Measurements from ENCODE around the gene MORN2.

The MORN2 gene

DNA sequence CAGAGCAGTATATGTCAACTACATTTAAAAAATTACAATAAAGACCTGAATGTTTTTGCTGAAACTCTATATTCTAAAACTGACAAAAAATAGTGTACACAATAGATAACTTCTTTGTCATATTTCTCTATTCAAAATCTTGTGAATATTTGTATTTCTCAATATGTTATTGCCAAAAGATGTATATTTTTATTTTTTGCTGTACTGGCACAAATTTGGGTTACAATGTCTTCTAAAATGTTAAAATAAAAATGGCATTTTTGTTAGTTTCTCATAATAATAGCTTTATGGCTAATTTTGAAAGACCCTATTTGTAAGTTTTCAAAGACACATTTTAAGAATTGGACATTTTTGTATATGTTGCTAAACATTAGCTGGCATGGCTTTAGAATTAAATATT is 13.3 kb downstream of the MORN2 start:
- DNase-seq (ENCODE audit: extremely low read depth in 1 of 2, low read depth in 1 of 2), result no peak

DNA sequence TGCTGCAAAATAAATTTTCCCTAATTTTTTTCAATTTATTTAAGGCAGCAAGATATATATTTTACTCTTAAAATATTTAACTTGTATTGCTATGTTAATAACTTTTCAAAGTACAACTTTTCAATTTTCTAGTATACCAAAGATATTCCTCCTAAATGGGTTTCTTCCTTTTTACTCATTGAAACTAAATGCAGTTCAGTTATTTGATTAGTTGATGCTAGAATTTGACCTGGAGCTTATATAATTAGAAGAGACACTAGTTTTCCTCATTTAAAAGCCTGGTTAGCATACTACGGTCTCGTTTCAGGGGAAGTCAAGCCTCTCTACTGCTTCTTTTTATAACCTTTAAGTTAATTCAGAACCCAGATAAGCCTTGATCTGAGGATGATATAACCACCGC is 13.8 kb downstream of the MORN2 start, which contains the start of gene ARHGEF33:
TSS of gene ARHGEF33 (plus strand) at position 301 of the 400 bp plus-strand sequence. CDS start 29,573 bp downstream, outside the sequence.
- DNase-seq (ENCODE audit: extremely low read depth in 1 of 2, low read depth in 1 of 2), result no peak

DNA sequence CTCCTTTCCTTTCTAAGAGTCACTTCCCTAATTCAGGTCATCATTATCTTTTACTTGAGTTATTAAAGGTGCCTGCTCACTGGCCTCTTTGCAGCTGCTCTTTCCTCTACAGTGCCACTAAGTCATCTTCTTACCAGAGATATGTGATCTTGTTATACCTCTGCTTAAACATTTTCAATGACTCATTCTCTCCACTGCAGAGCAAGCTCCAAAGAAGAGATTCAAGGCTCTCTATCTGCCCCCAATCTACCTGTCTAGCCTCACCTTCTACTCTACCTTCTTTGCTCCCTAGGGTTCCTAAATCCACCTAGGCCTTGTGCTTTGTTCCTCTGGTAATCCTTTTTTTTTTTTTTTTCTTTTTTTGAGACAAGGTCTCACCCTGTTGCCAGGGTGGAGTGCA is 17.0 kb downstream of the MORN2 start:
- DNase-seq (ENCODE audit: extremely low read depth in 1 of 2, low read depth in 1 of 2), result no peak

DNA sequence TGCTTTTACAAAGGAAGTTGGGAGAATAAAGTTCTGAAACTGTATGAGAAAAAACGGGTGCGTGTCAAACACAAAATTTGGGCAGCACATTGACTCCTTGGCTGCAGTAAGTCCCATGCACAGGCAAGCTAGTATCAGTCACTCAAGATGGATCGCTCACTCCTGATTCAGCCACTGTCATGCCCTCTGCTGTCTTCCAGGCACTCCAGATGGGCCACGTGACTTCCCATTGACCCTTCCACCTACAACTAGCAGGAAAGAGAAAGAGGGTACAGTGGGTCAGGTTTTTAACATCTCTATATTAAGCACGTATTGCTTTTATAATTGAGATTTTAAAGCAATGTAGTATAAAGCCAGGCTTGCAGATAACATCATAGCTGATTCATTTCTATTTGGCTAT is 22.5 kb downstream of the MORN2 start:
- DNase-seq (ENCODE audit: extremely low read depth in 1 of 2, low read depth in 1 of 2), result no peak

DNA sequence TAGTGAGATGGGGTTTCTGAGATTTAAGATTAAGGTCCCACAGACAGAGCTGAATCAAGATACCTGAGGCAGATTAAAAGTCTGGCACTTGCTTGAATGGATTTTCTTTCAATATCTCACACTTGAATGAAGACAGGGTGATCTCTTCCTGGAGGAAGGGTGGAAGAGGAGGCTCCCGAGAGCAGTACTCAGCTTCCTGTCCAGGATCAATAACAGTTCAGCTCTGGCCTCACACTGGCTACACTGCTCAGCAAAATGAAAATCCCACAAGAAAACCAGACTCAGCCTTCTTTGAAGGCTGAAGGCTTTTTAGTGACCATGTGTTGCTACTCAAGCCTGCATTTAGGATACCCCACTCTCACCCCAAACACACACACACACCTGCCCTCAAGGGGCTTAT is 24.9 kb downstream of the MORN2 start:
- DNase-seq (ENCODE audit: extremely low read depth in 1 of 2, low read depth in 1 of 2), result no peak

DNA sequence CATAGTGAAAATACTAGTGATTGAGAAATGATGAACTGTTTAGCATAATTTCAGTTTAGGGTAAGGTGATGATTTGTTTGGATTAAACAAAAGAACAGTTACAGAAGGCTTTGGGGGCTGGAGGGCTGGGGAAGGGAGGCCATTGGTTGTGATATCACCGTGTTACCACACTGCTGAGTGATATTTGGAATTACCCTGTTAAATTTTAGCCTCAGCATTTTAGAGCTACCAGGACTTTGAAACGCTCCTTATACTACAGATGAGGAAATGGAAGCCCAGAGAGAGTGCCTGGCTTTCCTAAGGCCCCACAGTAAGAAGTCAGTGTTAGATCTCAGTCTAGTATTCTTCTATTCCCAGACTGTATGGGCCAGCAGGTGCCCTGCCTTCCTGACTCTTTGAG is 29.5 kb downstream of the MORN2 start:
- DNase-seq (ENCODE audit: extremely low read depth in 1 of 2, low read depth in 1 of 2), result no peak

DNA sequence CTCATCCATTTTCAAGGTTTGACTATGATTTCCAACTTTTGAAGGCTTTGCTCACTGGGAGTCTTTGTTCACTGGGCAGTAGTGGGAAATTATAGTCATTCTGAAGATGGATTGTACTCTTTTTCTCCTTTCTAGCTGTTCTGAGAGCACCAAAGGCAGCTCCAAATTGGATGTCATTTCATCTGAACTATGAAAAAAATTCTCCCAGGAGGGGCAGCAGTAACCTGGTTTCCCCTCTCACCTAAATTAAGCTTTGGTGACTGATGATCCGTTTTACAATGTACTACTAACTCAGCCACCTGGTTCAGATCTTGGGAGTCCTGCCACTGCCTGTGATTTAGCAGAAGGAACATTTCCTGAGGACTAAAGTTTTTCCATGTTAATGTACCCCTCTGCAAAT is 31.5 kb downstream of the MORN2 start:
- no peak for DNase-seq (ENCODE audit: extremely low read depth in 1 of 2, low read depth in 1 of 2)

DNA sequence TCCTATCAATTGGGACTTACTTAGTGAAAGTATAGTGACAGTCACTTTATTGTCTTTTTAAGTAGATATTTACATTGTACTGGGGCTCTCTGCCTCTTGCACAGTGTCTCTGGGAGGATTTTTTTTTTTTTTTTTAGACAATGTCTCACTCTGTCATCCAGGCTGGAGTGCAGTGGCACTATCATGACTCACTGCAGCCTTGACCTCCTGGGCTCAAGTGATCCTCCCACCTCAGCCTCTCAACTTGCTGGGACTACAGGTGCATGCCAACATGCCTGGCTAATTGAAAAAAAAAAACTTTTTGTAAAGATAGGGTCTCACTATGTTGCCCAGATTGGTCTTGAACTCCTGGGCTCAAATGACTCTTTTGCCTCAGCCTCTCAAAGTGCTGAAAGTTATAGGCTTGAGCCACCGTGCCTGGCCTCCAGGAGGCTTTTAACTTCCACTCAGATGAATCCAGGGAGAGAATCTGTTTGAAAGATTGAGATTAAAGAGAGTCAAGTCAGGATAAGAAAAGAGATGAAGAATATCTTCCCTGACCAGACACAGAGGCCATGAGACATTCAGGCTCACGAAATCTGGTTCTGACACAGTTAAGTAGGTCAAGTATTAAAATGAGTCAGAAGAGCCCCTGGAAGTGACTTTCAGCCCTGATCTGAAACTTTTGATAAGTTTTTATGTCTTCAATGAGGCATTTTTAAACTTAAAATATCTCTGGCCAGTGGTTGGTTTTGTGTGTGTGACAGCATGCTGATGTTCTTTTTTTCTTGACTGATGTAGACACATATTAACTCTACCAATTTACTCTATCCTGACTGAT is 32.2 kb downstream of the MORN2 start:
- no peak for DNase-seq (ENCODE audit: extremely low read depth in 1 of 2, low read depth in 1 of 2)

DNA sequence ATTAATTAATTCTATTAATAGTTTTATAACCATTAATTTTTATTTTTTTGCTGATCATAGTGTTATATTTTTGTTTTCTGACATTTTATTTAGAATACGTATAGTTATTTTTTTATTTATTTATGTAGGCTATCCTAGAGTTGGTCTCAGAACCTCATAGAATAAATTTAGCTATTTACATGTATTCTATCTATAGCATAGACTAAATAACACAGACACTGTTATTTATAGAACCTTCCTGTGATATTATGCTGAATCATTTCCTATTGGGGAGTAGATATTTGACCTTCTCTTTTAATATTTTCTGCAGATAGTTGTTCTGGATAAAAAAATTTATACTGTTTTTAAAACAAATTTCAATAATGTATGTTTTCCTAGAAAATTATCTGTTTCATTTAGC is 34.1 kb downstream of the MORN2 start:
- no peak for DNase-seq (ENCODE audit: extremely low read depth in 1 of 2, low read depth in 1 of 2)

DNA sequence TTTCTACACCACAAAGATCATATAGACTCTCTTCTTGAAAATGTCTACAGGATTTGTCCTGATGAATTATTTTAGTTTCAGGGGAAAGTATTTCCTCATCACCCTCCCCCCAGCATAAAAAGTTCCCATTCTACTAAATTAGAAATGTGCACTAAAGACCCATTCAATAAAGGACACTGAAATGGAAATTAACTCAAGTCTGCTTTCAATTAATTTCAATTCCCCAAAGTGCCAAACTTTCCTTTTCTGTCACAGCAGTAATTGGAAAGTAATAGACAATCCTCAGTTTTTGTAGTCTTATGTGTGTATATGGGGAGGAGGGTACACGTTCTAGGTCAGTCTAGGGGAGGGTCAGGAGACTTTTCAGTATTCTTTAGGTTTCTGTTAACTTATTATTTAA is 35.4 kb downstream of the MORN2 start:
- no peak for DNase-seq (ENCODE audit: extremely low read depth in 1 of 2, low read depth in 1 of 2)

DNA sequence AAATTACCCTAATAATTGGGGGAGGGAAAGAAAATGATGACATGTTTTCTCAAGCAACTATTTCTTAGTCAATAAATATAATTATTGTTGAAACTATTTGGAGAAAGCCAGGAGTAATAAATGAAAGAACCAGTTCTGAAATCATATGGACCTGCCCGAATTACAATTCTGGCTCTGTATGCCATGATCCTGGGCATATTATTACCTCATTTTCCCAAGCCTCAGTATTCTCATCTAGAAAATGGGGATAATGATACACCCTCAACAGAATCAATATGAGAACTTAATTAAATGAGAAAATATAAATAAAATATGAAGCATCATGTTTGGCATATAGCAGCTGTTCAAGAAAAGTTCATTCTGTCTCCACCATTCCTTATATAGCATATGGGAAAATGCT is 36.8 kb downstream of the MORN2 start:
- no peak for DNase-seq (ENCODE audit: extremely low read depth in 1 of 2, low read depth in 1 of 2)

DNA sequence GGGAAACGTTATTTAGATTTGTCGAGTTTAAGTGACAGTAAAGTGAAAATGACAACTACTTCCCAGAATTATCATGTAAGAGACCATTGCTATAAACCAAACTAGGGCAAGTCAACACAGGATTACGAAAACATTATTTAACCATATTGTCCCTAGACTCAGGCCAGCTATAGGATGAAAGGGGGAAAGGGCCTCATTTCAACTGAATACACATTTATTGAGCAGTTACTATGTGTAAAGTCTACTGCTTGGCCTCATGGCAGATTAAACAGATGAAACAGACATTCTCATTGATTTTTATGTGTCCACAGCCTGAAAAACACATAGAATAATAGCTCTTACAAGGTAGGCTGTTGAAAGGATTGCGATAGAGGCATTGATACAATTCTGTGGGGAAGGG is 46.6 kb downstream of the MORN2 start:
- no peak for DNase-seq (ENCODE audit: extremely low read depth in 1 of 2, low read depth in 1 of 2)

DNA sequence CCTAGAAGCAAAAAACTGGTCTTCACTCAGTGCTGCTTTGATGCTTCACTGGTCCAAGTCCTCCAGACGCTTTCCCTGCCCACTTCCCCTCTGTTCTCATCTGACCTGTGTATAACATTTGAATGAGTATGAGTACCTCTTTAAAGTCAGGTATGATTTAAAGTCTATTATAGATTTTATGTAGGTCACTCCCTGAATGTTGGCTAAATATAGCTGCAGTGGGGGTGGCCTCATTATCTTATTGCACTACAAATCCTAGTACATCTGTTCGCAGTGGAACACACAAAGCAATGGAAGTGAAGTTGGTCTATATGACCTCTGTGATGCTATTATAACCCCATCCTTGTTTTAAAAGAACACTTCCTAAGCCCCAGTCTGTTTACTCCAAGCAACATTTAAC is 47.1 kb downstream of the MORN2 start:
- no peak for DNase-seq (ENCODE audit: extremely low read depth in 1 of 2, low read depth in 1 of 2)

DNA sequence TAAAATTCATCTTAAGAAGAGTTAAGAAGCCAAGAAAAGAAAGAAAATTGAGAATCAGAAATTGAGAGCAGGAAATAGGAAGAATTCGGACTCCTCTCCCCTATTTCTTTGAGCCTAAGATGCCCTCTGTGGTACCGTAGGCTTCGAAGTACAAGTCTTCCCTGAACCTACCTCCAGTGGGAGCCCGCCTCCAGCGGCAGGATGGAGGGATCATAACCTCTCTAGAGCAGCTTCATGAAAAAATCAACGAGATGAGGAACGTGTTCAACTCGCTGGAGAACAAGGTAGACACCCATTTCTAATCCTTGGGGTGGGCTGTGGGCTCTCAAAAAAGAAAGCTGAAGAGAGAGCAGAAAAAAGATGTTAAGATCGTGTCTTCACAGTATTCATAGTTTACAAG is 50.2 kb downstream of the MORN2 start:
- DNase-seq (ENCODE audit: extremely low read depth in 1 of 2, low read depth in 1 of 2), result no peak

DNA sequence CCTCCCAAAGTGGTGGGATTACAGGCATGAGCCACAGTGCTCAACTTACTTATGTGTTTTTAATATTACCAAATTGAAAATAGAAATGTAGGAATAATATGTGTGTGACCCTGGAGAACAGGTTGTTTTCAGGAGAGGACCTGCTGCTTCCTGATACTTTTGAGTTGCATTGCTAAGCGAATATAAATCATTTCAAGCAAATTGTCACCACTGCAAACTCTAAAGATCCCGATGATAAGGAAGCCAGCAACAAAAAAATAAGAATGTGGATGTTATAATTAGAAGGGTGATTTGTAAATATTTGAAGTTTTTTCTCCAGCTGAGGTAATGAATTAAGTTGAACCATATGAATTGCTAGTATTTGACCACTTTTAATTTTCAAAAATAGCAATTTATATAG is 54.8 kb downstream of the MORN2 start:
- no peak for DNase-seq (ENCODE audit: extremely low read depth in 1 of 2, low read depth in 1 of 2)
